Gastroesophageal sphincter (tissue), 3 donors: Measurements from ENCODE around the gene NUP210.

Experiments used
- EP300 ChIP-seq: sonication (generic); formaldehyde crosslinking; IDR thresholded peaks from one replicate; pipeline ENCODE4 v1.6.1; 2017; ENCODE audit warnings: antibody characterized with exemption, mild to moderate bottlenecking
- POLR2A ChIP-seq, 2 donors: fragments of 450-650 bp; IDR thresholded peaks; one replicate each; pipeline ENCODE4 v1.6.1; 2017; ENCODE audit warnings: antibody characterized with exemption in 2 of 2, mild to moderate bottlenecking in 2 of 2, moderate library complexity in 1 of 2
- POLR2AphosphoS5 ChIP-seq: sonication (generic); formaldehyde crosslinking; IDR thresholded peaks from one replicate; pipeline ENCODE4 v1.6.1; 2017; ENCODE audit warnings: antibody characterized with exemption
- TF ChIP-seq, protein P1 (sequence below), 4 experiments: fragments of 200-600 bp in 2 of 4; fragments of 450-650 bp in 2 of 4; sonication (generic) in 1 of 4; IDR thresholded peaks; one replicate each; pipeline ENCODE4 v1.5.1; 2017 to 2019; ENCODE audit warnings: antibody characterized with exemption in 4 of 4, mild to moderate bottlenecking in 2 of 4, moderate library complexity in 2 of 4

DNA sequence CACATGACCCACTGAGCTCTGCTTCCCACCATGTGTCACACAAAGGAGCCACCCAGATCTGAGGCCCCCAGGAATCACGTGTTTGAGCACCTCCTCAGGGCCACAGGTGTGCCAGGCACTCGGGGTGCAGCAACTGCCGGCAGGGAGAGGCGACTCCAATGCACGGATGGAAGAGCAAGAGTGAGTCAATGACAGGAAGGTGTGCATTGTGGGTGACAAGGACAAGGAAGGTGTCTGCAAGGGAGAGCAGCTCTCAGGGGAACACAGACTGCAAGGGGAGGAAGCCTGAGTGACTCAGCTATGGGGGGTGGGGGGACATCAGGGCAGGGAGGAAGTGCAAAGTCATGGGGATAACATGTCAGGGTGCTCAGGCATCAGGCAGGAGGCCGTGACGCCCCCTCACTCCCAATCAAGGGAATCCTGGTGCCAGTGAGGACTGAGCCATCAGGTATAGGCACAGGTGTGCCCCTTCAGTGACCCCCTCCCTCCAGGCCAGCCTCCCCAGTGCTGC is 67.4 kb downstream of the NUP210 start:
- TF ChIP-seq, protein P1, sequence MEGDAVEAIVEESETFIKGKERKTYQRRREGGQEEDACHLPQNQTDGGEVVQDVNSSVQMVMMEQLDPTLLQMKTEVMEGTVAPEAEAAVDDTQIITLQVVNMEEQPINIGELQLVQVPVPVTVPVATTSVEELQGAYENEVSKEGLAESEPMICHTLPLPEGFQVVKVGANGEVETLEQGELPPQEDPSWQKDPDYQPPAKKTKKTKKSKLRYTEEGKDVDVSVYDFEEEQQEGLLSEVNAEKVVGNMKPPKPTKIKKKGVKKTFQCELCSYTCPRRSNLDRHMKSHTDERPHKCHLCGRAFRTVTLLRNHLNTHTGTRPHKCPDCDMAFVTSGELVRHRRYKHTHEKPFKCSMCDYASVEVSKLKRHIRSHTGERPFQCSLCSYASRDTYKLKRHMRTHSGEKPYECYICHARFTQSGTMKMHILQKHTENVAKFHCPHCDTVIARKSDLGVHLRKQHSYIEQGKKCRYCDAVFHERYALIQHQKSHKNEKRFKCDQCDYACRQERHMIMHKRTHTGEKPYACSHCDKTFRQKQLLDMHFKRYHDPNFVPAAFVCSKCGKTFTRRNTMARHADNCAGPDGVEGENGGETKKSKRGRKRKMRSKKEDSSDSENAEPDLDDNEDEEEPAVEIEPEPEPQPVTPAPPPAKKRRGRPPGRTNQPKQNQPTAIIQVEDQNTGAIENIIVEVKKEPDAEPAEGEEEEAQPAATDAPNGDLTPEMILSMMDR (IDR thresholded peaks at IDR 0.05): no peak
- TF ChIP-seq POLR2A (IDR thresholded peaks at IDR 0.05): no peak
- TF ChIP-seq EP300: no peak
- no peak for TF ChIP-seq POLR2AphosphoS5
